Stomach (tissue), 9 donors: Measurements from ENCODE around the gene YBEY. TPM values are rescaled to one million over a fixed set of nuclear protein-coding genes. Genes with fewer than 3 reads are reported as not detected.

Source experiments
- DNase-seq, 2 donors: peaks; one replicate each; pipeline versions ENCODE4 v3.0.0 to v3.0.0-alpha.2; 2013 to 2019
- H3K27ac ChIP-seq, 5 donors: fragments of 200-600 bp in 4 of 5; sonication (generic) in 4 of 5; one replicate each; pipeline ENCODE4 v1.5.1; 2013 to 2019; ENCODE audit warnings: mild to moderate bottlenecking in 1 of 5, moderate library complexity in 1 of 5
- H3K27me3 ChIP-seq, 3 donors: fragments of 200-600 bp; sonication (generic); one replicate each; pipeline ENCODE4 v1.5.1; 2017 to 2019; ENCODE audit warnings: mixed run types in 1 of 3
- H3K36me3 ChIP-seq, 4 donors: fragments of 200-600 bp; sonication (generic); 1 replicate in 3 of 4; 2 replicates in 1 of 4; pipeline ENCODE4 v1.5.1; 2016 to 2019
- H3K4me1 ChIP-seq, 4 donors: fragments of 200-600 bp; sonication (generic); one replicate each; pipeline ENCODE4 v1.5.1; 2016 to 2019
- H3K4me3 ChIP-seq, 4 donors: fragments of 200-600 bp; sonication (generic) in 3 of 4; one replicate each; pipeline ENCODE4 v1.5.1; 2016 to 2019; ENCODE audit warnings: mild to moderate bottlenecking in 1 of 4
- H3K9me3 ChIP-seq, 4 donors: fragments of 200-600 bp; sonication (generic); one replicate each; pipeline ENCODE4 v1.5.1; 2016 to 2019
- CTCF ChIP-seq, 7 experiments: fragments of 450-650 bp in 4 of 7; fragments of 200-600 bp in 3 of 7; sonication (generic) in 3 of 7; IDR thresholded peaks; one replicate each; pipeline ENCODE4 v1.5.1; 2016 to 2019; ENCODE audit warnings: antibody characterized with exemption in 7 of 7, control low read depth in 2 of 7, mild to moderate bottlenecking in 1 of 7
- EP300 ChIP-seq: sonication (generic); formaldehyde crosslinking; IDR thresholded peaks from one replicate; pipeline ENCODE4 v1.6.1; 2017; ENCODE audit warnings: antibody characterized with exemption
- POLR2A ChIP-seq, 4 donors: fragments of 450-650 bp; IDR thresholded peaks; one replicate each; pipeline ENCODE4 v1.6.1; 2016; ENCODE audit warnings: antibody characterized with exemption in 4 of 4, control low read depth in 2 of 4, mild to moderate bottlenecking in 1 of 4, moderate library complexity in 1 of 4
- POLR2AphosphoS5 ChIP-seq, 3 donors: sonication (generic); formaldehyde crosslinking; IDR thresholded peaks; one replicate each; pipeline ENCODE4 v1.6.1; 2016; ENCODE audit warnings: antibody characterized with exemption in 3 of 3
- WGBS, 5 donors: extraction: QIAGEN DNeasy Blood & Tissue Kit in 3 of 5; methylation state at CpG; one replicate each; pipeline versions ENCODE4 v1.1.5 to v1.1.7; 2013 to 2018; 5-methylcytosine and 5-hydroxymethylcytosine counted together
- intact Hi-C: fragments of 100-400 bp; cut with DNase I; formaldehyde crosslinking; loops from one replicate; pipeline ENCODE4 v1.15.1; 2023; ENCODE audit warnings: low total_unique reads
- polyA plus RNA-seq, 3 donors: library from polyadenylated mRNA; stranded (reverse); fragments of 200-250 nt; gene quantifications; one replicate each; pipeline ENCODE4 v1.2.3, GENCODE V29; 2013
- total RNA-seq, 5 donors: library from RNA; depleted of rRNA; stranded (reverse); fragments of >200 nt; gene quantifications; one replicate each; pipeline versions ENCODE4 v1.1.0 to v1.2.3, GENCODE V29; 2014 to 2016
- donor health status: healthy with polysubstance abuse.
- donor health status: Bipolar disorder and iron deficiency.
- donor health status: healthy.

The YBEY gene
- total and polyA plus RNA-seq, 8 donors: 1.0 to 22.0 (median 12.9) TPM

- intact Hi-C loops: loop anchor here (10.0 kb wide), 1 partner anchor 58 kb away; no protein-coding TSS in a partner anchor
- no peak for DNase-seq
- Histone ChIP-seq H3K27me3 (no peaks in the 10 kb centered on the region), H3K4me3 (no peak overlapping the region), H3K27ac (no peak overlapping the region), H3K36me3 (peaks cover 29 to 86% (median 83%) of the 10 kb centered on the region in 4 donors), H3K4me1 (no peaks in the 10 kb centered on the region), H3K9me3 (no peaks in the 10 kb centered on the region)
- WGBS, 5 donors: 85 to 94% (median 89%) methylated on average over 3 of the region's 3 CpGs
- no peak for TF ChIP-seq EP300
- no peak for TF ChIP-seq POLR2A (IDR thresholded peaks at IDR 0.05)
- no peak for TF ChIP-seq CTCF (IDR thresholded peaks at IDR 0.05)
- TF ChIP-seq POLR2AphosphoS5 (IDR thresholded peaks at IDR 0.05): no peak
These were observed 50.5 kb downstream of the YBEY start for GRCh38 chr21:46336603-46337002.

GRCh38 chr21:46340998-46341397, 54.9 kb downstream of the YBEY start:
- TF ChIP-seq POLR2AphosphoS5 (IDR thresholded peaks at IDR 0.05) (no peak), POLR2A (IDR thresholded peaks at IDR 0.05) (no peak), EP300 (no peak), CTCF (IDR thresholded peaks at IDR 0.05) (no peak)
- Histone ChIP-seq H3K36me3 (peaks cover 28 to 83% (median 73%) of the 10 kb centered on the region in 4 donors), H3K27me3 (no peaks in the 10 kb centered on the region), H3K4me1 (no peaks in the 10 kb centered on the region), H3K9me3 (no peaks in the 10 kb centered on the region), H3K4me3 (no peak overlapping the region), H3K27ac (no peak overlapping the region)
- 93 to 97% (median 94%) methylated on average over 8 of the region's 8 CpGs for WGBS, 5 donors
- intact Hi-C loops: no loop called here
- DNase-seq: no peak

GRCh38 chr21:46344219-46344915, 58.2 kb downstream of the YBEY start:
- no peaks in the 10 kb centered on the region for H3K27me3 ChIP-seq
- no peaks in the 10 kb centered on the region for H3K9me3 ChIP-seq
- intact Hi-C loops: no loop called here
- H3K4me3 ChIP-seq: no peak overlapping the region
- no peak for DNase-seq
- peaks cover 34 to 83% (median 73%) of the 10 kb centered on the region in 4 donors for H3K36me3 ChIP-seq
- H3K27ac ChIP-seq: no peak overlapping the region
- 93 to 98% (median 96%) methylated on average over 19 to 20 of the region's 20 CpGs for WGBS, 5 donors
- no peak for TF ChIP-seq EP300
- TF ChIP-seq CTCF (IDR thresholded peaks at IDR 0.05): no peak
- TF ChIP-seq POLR2A (IDR thresholded peaks at IDR 0.05): no peak
- TF ChIP-seq POLR2AphosphoS5 (IDR thresholded peaks at IDR 0.05): no peak
- H3K4me1 ChIP-seq: no peaks in the 10 kb centered on the region

GRCh38 chr21:46345861-46346260, 59.7 kb downstream of the YBEY start:
- intact Hi-C loops: no loop called here
- no peak overlapping the region for H3K4me3 ChIP-seq
- H3K4me1 ChIP-seq: no peaks in the 10 kb centered on the region
- H3K27ac ChIP-seq: no peak overlapping the region
- H3K27me3 ChIP-seq: no peaks in the 10 kb centered on the region
- peaks cover 47 to 85% (median 75%) of the 10 kb centered on the region in 4 donors for H3K36me3 ChIP-seq
- TF ChIP-seq POLR2A (IDR thresholded peaks at IDR 0.05): no peak
- DNase-seq: no peak
- H3K9me3 ChIP-seq: no peaks in the 10 kb centered on the region
- WGBS, 5 donors: 87 to 96% (median 92%) methylated on average over 14 of the region's 14 CpGs
